ENCODE measurements around the gene ATP6V1A. TPM values are rescaled to one million over a fixed set of nuclear protein-coding genes. Genes with fewer than 3 reads are reported as not detected.

The ATP6V1A gene
- 10 to 100 TPM; 72.6 to 99.9 (median 77.0) TPM for polyA plus RNA-seq (ENCODE audit: insufficient read length in 3 of 3)
- long read RNA-seq, donor 1, full-length matches to known transcripts = 11 of 11 reads
- long read RNA-seq, donor 1, partial matches to known transcripts = 0 of 11 reads
- long read RNA-seq, donor 1, other reads (novel, unspliced or antisense) = 0 of 11 reads
- long read RNA-seq, donor 2, full-length matches to known transcripts = 9 of 9 reads
- long read RNA-seq, donor 2, partial matches to known transcripts = 0 of 9 reads
- long read RNA-seq, donor 2, other reads (novel, unspliced or antisense) = 0 of 9 reads
- long read RNA-seq, donor 3, full-length matches to known transcripts = 9 of 96 reads
- long read RNA-seq, donor 3, partial matches to known transcripts = 87 of 96 reads
- long read RNA-seq, donor 3, other reads (novel, unspliced or antisense) = 0 of 96 reads
- long read RNA-seq, donor 4, full-length matches to known transcripts = 6 of 6 reads
- long read RNA-seq, donor 4, partial matches to known transcripts = 0 of 6 reads
- long read RNA-seq, donor 4, other reads (novel, unspliced or antisense) = 0 of 6 reads
- long read RNA-seq, donor 5, full-length matches to known transcripts = 3 of 28 reads
- long read RNA-seq, donor 5, partial matches to known transcripts = 25 of 28 reads
- long read RNA-seq, donor 5, other reads (novel, unspliced or antisense) = 0 of 28 reads
- long read RNA-seq, donor 6, full-length matches to known transcripts = 9 of 9 reads
- long read RNA-seq, donor 6, partial matches to known transcripts = 0 of 9 reads
- long read RNA-seq, donor 6, other reads (novel, unspliced or antisense) = 0 of 9 reads
- long read RNA-seq, donor 7, full-length matches to known transcripts = 14 of 14 reads
- long read RNA-seq, donor 7, partial matches to known transcripts = 0 of 14 reads
- long read RNA-seq, donor 7, other reads (novel, unspliced or antisense) = 0 of 14 reads
- long read RNA-seq, donor 8, full-length matches to known transcripts = 1 of 27 reads
- long read RNA-seq, donor 8, partial matches to known transcripts = 26 of 27 reads
- long read RNA-seq, donor 8, other reads (novel, unspliced or antisense) = 0 of 27 reads
- long read RNA-seq, donor 9, full-length matches to known transcripts = 12 of 12 reads
- long read RNA-seq, donor 9, partial matches to known transcripts = 0 of 12 reads
- long read RNA-seq, donor 9, other reads (novel, unspliced or antisense) = 0 of 12 reads
- long read RNA-seq, donor 10, full-length matches to known transcripts = 9 of 9 reads
- long read RNA-seq, donor 10, partial matches to known transcripts = 0 of 9 reads
- long read RNA-seq, donor 10, other reads (novel, unspliced or antisense) = 0 of 9 reads
- long read RNA-seq, donor 11, full-length matches to known transcripts = 12 of 12 reads
- long read RNA-seq, donor 11, partial matches to known transcripts = 0 of 12 reads
- long read RNA-seq, donor 11, other reads (novel, unspliced or antisense) = 0 of 12 reads
- long read RNA-seq, donor 12, full-length matches to known transcripts = 11 of 16 reads
- long read RNA-seq, donor 12, partial matches to known transcripts = 0 of 16 reads
- long read RNA-seq, donor 12, other reads (novel, unspliced or antisense) = 5 of 16 reads
- long read RNA-seq, donor 13, full-length matches to known transcripts = 3 of 3 reads
- long read RNA-seq, donor 13, partial matches to known transcripts = 0 of 3 reads
- long read RNA-seq, donor 13, other reads (novel, unspliced or antisense) = 0 of 3 reads
- long read RNA-seq, donor 14 = 0 reads
- long read RNA-seq, donor 15, full-length matches to known transcripts = 18 of 18 reads
- long read RNA-seq, donor 15, partial matches to known transcripts = 0 of 18 reads
- long read RNA-seq, donor 15, other reads (novel, unspliced or antisense) = 0 of 18 reads
- long read RNA-seq, donor 16, full-length matches to known transcripts = 11 of 17 reads
- long read RNA-seq, donor 16, partial matches to known transcripts = 0 of 17 reads
- long read RNA-seq, donor 16, other reads (novel, unspliced or antisense) = 6 of 17 reads

DNA sequence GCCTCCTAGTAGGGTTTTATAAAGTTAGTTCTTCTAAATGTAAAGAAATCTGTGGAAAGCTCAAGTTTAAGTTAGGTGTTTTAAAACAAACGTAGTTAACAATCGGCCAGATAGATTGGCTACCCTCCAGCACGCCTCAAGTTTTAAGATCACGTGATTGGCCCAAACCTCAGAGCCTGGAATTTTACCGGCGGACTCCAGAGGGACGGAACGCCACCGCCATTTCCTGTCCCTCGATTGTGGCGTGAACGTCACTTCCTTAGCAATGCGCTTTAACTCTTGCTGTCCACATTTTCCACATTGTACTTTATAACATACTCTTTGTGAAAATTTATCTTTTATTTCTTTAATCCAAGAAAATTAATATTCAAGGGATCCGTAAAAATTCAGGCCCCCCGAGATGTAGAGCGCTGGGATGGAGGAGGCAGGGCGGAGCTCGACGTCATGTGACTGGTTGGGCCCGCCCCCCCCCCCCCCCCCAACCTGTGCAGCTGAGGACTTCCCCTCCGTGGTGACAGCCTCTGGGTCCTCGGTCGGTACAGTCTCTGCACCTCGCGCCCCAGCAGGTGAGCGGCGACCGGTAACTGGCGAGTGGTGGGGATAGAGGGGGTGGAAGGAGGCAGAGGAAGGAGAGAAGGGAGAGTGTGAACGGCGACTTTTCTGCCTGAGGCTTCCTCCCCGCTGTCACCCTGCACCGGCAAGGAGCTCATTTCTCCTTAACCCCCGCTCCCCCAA lies at the start of gene ATP6V1A:
Gene ATP6V1A (plus strand): TSS at position 488 of the 735 bp plus-strand sequence. CDS start 31,719 bp downstream, outside the sequence.
- peak; percentile 97 for DNase-seq

DNA sequence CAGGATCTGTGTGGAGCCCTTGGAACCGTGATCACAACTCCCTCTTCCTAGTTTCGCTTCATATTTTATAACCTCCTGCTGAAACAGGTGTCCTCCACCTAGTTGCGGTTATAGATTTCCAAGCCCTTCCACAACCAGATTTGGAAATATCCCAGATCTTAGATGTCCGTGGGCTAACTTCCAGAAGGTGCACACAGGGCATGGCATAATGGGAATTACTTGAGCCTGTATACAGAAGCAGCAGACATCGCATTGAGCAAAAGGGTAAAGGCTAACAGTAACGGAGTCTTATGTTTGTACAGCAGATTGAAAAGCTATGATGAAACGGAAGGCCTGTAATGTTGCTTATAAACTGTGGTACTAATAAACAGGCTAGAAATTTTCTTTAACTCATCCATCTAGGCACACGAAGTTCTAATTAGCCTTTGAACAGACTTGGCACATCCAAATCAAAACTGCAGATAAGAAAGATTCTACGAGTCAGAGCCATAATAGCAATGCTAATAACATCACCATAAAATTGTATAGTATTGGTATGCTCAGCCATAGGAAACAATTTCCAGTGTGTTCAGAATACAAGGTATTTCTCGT lies 49.2 kb upstream of the ATP6V1A start:
- DNase-seq = no peak

DNA sequence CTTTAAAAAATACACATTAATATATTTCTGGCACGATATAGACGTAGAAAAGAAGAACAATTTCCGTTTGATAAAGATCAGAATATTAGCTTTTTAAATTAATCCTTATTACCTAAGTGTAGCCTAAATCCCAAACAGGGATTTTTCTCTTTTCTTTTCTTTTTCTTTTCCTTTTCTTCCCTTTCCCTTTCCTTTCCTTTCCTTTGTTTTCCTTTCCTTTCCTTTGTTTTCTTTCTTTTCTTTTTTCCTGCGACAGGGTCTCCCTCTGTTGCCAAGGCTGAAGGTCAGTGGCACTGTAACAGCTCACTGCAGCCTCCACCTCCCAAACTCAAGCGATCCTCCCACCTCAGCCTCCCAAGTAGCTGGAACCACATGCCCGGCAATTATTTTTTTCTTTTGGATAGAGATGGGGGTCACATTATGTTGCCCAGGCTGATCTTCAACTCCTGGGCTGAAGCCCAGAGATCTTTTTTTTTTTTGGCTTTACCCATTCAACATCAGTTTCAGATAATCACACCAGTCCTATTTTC lies 48.6 kb upstream of the ATP6V1A start:
- DNase-seq = no peak

DNA sequence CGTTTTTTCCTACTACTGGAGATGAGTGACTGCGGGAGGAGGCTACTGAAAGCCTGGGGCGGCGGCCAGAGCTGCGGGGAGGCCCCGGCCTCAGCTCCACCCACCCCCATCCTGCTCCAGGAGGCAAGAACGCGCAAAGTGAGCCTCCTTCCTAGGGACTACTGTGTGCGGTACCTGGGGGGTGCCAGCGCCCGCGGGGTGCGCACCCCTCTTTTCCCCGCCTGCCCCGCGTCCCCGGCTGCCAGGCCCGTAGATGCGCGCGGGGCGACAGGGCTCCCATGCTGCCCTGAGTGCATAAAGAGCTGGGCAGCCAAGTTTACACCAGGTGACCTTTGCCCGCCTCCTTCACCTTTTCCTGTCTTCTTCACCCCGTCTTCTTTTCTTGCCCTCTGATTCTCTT lies 47.9 kb upstream of the ATP6V1A start:
- DNase-seq = no peak

DNA sequence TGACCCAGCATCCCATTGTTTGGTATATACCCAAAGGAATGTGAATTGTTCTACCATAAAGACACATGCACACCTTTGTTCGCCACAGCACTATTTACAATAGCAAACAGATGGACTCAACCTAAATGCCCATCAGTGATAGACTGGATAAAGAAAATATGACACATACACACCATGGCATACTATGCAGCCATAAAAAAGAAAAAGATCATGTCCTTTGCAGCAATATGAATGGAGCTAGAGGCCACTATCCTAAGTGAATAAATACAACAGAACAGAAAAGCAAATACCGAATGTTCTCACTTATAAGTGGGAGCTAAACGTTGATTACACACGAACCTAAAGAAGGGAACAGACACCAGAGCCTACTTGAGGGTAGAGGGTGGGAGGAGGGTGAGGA lies 39.0 kb upstream of the ATP6V1A start:
- DNase-seq = no peak

DNA sequence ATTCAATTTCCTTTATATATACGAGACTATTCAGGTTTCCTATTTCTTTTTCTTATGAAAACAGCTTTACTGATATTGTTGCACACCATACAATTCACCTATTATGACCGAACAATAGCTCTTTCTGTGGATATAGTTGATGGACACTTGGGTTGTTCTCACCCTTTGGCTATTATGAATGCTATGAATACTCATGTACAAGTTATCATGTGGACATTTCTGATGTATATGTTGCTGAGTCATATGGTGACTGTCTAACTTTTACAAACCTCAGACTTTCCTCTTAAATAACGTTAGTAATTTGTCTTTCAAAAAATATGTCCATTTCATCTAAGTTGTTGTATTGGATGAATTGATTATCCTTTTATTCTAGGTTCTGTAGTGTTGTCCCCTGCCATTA lies 34.7 kb upstream of the ATP6V1A start:
- DNase-seq = no peak

DNA sequence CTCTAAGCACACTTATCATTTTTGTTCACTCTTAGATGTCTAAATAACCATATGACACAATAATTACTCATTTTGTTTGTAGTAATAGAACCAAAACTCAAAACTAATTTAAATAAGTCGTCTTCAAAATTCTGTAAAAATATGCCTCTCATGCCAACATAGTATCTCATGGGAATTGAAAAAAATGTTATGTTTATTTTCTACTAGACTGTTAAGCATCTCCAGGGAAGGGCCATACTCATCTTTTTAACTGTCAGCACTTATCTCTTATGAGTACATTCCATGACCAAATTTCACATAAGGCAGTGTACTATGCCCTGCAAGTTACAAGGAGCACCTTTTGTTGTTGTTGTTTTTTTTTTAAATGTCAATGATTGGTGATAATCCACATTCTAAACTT lies 32.1 kb upstream of the ATP6V1A start:
- no peak for DNase-seq

DNA sequence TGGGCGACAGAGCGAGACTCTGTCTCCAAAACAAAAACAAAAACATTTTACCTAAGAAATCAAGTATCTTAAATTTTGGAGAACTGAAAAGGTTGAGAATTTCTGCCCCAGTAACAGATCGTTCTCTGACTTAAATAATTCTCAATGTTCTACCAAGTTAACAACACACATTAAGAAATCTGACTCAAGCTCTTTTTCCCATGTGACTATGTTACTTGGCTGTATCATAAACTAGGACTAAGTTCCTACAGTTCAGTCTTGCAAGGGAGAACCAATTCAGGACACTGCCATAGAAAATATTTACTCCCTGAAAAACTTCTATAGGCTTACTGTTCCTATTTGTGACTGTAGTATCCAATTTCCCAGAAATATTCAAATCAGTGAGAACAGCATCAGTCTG lies 29.5 kb upstream of the ATP6V1A start:
- no peak for DNase-seq

DNA sequence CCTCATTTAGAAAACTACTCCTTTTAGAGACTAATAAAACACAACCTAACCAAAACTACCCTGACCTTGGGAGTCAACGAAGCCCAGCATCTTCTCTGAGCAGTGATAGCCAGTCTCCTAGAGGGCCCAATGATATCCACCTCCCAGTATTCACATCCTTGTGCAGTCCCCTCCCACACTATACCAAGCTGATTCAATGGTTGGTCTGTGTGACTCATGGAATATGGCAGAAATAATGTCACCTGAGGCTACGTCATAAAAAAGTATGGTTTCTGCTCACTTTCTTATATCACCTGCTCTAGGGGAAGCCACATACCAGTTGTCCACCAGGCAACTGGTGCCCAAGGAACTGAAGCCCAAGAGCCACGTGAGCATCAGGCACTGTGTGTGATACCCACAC lies 29.0 kb upstream of the ATP6V1A start:
- DNase-seq = no peak

DNA sequence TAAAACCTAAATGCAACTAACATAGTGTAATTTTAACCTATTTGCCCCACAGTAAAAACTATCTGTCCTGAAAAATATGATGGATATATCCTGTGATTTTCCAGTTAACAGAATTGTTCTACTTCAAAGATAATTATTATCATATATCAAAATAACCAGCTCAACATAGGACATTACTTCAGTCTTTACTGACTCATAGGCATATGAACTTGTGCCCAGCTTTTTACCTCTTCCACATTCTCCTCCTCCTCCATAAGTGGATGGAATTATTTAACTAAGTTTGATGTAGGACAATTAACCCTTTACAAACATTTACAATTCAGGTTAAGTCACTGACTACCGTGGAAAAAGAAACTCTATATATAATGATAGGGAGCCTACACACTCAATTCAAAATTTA lies 27.5 kb upstream of the ATP6V1A start:
- DNase-seq = no peak

DNA sequence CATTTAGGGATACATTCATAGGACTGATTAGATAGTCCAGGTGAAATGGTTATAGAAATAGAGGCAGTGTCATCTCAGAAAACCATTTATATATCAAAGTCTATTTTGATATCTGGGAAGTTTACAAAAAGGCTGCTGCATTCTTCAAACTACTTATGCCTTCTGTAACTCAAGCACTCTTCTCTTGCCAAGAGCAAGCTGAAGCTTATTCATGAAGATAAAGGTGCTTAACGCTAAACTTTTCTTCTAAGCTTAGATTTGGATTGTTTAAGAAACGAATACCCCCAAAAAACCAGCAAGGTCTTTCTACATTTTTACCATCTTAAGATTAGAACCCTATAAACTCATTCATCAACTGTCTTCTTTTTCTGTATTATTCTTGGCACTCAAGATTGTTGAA lies 27.1 kb upstream of the ATP6V1A start:
- DNase-seq = no peak

DNA sequence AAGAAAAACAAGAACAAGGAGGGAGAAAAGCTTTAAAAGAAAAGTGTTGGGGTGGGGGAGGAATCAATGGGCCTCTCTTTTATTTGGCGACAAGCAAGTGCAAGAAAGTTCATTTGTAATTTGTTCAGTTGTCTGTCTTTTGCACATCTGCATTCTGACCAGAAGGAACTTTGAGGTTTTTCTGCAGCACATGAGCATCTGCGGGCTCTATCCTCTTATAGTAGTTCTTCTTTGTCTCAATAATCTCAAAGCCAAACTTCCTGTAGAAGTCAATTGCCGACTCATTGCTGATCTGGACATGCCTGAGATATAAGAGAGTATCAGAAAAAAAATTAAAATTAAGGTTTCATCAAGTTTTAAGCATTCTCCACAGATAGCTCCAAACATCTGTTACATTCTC lies 25.2 kb upstream of the ATP6V1A start:
- DNase-seq = no peak

DNA sequence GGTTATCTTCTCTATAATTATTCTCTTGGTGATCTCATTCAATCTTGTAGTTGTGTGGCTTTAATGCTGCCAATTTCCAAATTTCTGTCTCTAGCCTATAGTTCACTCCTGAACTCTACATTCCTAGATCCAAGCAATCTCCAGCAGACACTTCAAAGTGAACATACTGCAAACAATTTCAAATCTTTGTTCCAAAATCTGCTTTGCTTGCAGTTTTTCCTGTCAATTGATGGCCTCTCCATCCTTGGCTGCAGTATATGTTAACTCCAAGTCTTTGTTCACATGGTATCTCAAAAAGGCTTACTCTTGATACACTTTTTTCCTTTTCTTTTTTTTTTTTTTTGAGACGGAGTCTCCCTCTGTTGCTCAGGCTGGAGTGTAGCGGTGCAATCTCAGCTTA lies 18.2 kb upstream of the ATP6V1A start:
- no peak for DNase-seq

DNA sequence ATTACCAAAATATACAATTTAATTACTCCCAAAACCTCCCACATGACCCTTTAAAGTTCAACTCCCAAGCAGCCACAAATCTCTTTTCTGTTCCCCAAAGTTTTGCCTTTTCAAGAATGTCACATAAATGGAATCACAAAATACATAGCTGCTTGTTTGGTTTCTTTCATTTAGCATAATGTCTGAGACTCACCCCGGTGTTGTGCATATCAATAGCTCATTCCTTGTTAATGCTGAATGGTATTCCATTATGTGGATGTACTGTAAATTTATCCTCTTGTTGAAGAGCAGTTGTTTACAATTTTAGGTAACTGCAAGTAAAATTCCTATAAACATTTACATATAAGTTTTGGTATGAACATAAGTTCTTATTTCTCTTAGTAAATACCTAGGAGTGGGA lies 16.3 kb upstream of the ATP6V1A start:
- no peak for DNase-seq

DNA sequence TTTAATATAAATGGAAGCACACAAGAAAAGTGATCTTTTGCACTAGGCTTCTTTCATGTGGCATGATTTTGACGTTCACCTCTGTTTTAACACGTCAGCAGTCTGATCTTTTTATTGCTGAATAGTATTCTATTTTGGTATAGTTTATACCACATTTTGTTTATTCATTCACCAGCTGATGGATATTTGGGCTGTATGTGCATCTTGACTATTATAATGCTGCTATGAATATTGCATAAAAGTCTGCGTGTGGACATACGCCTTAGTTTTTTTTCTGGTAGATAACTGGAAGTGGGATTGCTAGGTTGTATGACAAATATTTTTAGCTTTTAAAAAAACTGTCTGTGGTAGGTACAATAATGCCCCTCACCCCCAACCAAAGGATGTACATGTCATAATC lies 15.1 kb upstream of the ATP6V1A start:
- DNase-seq = no peak

DNA sequence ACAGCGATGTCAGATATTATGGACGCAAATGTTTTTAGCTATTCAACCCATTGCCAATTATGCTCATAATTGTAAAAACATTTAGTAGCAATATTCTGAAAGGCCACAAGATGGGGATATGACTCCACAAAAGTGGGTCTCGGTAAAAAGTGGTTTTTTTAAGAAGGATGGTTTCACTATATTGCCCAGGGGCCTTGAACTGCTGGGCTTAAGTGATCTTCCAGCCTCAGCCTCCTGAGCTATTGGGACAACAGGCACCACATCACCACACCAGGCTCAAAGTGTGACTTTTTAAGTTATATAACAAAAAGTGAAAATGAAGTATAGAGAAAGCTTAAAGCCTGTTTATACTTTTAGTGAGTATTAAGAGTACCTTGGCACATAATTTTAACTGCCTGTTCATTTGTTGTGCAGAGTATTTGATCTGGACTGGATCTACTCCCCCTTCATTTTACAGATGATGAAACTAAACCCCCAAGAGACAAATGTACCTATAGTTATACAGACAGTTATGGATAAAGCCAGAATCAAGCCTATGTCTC lies 10.2 kb upstream of the ATP6V1A start:
- DNase-seq = peak; percentile 45

DNA sequence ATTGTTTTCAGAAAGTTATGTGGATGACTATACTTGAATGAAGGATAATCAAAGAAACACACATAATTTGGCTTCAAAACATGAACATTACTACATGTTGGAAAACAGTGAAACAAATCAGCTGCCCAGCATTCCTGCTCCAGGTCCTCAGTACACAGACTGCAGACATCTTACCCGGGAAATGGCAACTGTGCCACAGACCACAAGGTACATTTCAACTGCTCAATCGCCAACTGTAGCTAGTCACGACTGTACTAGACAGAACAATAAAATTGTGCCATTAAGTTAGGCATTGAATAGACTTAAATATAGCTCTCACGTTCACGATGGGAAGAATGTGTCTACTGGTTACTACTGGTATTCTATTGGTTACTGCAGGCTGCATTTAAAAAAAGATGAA lies 5.7 kb upstream of the ATP6V1A start:
- DNase-seq = no peak

DNA sequence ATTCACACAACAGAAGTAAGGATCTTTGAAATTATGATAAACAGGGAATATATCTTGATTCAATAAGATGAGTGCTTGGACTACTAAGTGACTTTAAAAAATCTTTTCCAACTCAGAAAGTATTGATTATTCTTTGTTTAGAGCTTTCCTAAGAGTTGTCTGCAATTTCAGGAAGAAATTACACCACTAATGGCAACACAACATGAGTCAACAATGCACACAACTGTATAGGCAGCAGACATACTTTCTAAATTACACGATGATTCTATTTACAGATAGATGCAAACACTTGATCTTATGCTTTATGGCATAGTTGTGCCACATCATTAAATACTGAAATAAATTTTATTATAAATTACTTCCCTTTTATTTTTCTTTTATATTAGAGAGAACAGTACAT lies 5.2 kb upstream of the ATP6V1A start:
- DNase-seq = no peak
